Measurements from ENCODE around the gene RAD51B.

- TF ChIP-seq CTCF (IDR thresholded peaks at IDR 0.05) (no peak), POLR2A (IDR thresholded peaks at IDR 0.05) (no peak)
Measured at GRCh38 chr14:68143341-68143841, 323.8 kb downstream of the RAD51B start.
